WI38 (cell line): ENCODE data around the gene AKAP13.

Experiments
- H3K4me3 ChIP-seq: 2 replicates; pipeline ENCODE4 v1.5.1; 2011; ENCODE audit warnings: low read depth, mild to moderate bottlenecking, control low read depth, low read length
- TF ChIP-seq, protein P1 (sequence below): IDR thresholded peaks from 2 replicates; pipeline ENCODE4 v1.5.1; 2012; ENCODE audit warnings: low read depth, mild to moderate bottlenecking, control low read depth, low read length

The AKAP13 gene

DNA sequence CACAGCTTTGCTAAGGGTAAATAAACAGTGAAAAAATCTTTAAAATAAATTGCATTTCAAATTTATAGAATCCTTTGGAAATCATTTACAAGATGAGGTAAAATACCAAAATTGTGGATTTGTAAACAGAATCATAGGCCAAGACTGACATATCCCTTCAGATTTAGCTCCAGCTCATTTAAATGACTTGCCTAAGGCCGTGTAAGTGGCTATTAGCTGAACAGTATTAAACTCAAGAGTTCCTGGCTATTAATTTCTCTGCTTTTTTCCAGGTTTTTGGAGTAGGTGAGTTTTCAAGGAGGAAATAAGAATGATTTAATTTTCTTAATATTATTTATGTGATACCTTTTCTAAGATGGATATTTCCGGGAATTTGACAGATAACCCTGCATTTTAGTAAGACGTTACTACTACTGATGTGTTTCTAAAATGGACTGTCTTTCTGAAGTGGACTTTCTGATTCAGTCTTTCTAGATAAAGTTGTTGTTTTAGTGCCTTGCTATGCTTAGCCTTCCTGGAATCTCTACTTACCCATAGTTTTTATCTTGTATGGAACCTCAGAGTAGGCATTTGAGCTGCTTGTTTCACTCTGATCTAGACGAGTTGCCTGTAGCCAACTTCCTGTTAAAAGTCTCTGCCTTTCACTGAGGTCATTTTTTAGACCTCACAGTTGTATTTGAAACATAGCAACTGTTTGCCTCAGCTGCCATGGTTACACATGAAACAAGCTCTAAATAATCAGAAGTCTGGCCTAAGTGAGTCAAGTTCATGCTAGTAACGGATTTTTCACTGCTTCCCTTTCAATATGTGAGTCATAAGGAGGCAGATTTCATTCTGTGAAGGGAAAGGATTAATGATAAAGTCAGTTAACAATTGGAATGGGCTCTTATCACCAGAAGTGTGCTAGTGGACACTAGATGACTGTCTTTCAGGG is 287.4 kb downstream of the AKAP13 start:
- H3K4me3 ChIP-seq, result peak overlapping the region; percentile 35; the same call in 1 of the 2 replicates
- TF ChIP-seq, protein P1, sequence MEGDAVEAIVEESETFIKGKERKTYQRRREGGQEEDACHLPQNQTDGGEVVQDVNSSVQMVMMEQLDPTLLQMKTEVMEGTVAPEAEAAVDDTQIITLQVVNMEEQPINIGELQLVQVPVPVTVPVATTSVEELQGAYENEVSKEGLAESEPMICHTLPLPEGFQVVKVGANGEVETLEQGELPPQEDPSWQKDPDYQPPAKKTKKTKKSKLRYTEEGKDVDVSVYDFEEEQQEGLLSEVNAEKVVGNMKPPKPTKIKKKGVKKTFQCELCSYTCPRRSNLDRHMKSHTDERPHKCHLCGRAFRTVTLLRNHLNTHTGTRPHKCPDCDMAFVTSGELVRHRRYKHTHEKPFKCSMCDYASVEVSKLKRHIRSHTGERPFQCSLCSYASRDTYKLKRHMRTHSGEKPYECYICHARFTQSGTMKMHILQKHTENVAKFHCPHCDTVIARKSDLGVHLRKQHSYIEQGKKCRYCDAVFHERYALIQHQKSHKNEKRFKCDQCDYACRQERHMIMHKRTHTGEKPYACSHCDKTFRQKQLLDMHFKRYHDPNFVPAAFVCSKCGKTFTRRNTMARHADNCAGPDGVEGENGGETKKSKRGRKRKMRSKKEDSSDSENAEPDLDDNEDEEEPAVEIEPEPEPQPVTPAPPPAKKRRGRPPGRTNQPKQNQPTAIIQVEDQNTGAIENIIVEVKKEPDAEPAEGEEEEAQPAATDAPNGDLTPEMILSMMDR, result no peak

DNA sequence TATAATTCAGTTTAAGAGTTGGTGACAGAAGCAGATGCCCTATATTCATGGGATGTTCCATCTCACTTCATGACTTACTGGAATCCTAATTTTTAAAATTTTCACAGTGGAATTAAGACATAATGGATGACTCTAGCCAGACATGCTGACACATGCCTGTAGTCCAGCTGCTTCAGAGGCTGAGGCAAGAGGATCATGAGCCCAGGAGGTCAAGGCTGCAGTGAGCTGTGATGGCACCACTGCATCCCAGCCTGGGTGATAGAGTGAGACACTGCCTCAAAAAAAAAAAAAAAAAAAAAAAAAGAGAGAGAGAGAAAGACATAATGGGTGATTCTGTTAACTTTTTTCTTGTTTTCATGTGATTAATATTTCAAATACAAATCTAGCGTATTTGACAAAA is 290.8 kb downstream of the AKAP13 start:
- TF ChIP-seq, protein P1, result no peak
- H3K4me3 ChIP-seq, result no peak overlapping the region

DNA sequence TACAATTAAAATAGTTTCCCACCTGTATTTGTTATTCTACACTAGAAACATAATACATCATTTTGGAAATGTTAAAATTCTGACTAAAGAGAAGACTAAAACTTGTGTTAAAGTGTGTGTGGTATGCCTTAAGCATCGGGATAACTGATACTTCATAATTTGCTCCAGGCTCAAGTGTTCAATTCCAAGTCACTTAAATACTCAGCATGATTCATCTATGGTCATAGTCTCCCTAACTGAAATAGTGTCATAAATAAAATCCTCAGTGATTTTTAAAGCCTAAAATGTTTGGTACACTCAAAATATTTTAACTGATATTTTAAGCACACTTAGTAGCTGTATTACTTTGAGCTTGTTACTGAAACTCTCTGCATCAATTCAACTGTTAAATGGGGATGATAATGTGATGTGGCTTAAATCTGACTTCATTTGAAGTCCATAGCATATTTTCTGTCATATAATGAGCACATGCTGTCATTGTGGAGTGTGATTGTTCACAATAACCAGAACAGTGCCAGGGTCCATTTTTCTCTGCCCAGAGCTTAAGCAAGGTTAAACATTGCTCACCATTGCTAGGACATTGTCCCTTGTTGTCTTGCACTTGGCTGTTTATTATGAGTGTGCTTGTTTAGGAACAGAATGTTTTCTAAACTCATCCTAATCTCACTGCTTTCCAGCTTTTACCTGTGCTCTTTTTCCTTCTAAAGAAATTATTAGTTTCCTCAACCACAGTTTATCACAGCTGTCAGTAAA is 292.1 kb downstream of the AKAP13 start:
- no peak overlapping the region for H3K4me3 ChIP-seq
- TF ChIP-seq, protein P1, result no peak

DNA sequence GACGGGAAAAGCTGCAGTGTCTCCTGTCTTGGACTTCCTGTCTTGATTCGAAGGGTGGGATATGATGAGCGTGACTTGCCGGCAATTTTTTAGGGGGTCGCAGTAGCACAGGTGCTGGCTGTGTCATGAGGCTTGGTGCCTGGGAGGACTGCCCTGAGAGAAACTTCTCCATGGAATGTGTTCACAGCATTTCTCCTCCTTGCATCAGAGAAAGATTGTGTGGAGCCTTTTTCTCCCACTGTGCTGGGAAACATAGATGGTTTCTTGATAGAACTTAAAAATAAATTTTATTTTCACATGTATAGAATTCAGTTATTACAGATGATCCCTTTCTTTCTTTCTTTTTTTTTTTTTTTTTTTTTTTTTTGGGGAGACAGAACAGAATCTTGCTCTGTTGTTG is 292.9 kb downstream of the AKAP13 start:
- no peak overlapping the region for H3K4me3 ChIP-seq
- TF ChIP-seq, protein P1, result no peak

DNA sequence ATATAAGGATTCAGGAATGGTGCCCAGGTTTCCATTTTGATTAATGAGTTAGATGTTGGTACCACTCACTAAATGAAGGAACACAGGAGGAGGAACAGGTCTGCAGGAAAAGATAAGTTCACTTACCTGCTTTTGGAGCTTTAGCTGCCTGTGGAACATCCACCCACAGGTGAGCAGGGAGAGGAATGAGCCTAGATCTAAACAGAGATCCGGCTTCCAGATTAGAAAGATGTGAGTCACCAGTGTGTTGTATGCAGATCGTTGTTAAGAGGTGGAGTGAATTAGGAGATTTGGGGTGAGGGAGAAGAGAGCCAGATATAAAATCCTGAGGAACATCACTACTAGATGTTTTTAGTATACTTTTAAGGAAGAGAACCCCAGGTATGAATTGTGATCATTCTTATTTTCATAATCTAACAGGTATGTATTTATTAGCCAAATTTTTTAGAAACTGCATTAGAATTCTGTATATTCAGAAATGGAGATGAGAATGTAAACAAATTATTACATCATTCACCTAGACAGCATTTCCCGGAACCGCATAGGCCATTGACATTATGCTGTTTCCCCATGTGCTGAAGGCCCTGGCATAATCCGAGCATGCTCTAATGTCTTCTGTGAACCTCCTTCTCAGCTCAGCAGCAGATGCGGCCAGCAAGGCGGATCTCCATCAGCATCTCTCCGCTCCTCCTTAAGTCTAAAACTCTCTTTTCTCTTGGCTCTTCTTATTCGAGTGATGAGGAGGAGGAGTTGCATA is 296.1 kb downstream of the AKAP13 start:
- H3K4me3 ChIP-seq, result no peak overlapping the region

DNA sequence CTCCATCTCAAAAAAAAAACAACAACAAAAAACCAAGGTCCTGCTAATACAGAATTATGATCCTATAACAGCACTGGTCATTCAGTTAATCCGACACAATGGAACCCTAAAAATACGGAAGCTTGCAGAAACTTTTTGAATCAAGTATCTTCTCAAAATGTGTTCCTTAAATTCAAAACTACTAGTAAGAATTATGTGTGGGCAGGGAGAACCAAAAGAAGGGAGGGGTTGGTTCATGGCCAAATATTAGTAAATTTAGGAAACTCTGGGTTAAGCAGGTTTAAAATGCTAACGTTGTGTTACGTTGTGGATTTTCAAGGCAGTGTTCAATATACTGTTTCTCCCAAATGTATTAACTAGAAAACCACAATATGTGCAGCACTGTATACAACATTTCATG is 298.8 kb downstream of the AKAP13 start:
- no peak overlapping the region for H3K4me3 ChIP-seq
- TF ChIP-seq, protein P1, result no peak

More for the DNA sequence above, 296.1 kb downstream of the AKAP13 start:
- TF ChIP-seq, protein P1, result no peak
